Measurements from ENCODE around the gene TALDO1.

The TALDO1 gene

DNA sequence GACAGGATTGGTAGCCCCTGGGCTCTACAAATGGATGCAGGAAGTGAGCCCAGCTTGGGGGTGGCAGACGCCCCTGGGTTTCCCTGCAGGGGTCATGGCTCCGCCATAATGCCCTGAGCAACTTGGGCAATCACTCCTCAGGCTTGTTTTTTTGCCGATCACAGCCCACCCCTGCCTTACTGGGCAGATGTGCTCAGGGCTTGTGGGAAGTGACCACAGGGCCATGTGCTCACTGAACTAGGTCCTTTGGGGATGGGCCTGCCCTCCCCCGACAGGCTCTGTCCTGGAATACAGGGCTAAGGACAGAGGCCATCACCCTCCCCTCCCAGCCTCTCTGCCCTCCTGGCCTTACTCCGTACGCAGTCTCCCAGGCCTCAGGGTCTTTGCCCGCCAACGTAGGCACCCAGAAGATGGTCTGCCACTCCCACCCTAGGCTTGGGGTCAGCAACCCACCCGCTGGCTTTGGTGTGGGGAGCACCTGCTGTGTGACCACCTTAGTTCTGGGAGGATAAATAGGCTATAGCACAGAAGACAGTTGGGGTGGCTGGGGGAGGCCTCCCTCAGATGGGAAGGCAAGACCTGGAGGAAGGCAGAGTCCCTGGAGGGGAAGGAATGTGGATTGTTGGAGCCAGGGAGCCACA is 66.3 kb downstream of the TALDO1 start:
- H3K9ac ChIP-seq (ENCODE audit: low read depth, low read length, poor library complexity, severe bottlenecking): no peak overlapping the region
- no peak overlapping the region for H3K4me3 ChIP-seq (ENCODE audit: low read length, poor library complexity, severe bottlenecking)
- no peak for TF ChIP-seq EZH2phosphoT487 (IDR thresholded peaks at IDR 0.05; ENCODE audit: borderline replicate concordance)
- TF ChIP-seq, protein P1, sequence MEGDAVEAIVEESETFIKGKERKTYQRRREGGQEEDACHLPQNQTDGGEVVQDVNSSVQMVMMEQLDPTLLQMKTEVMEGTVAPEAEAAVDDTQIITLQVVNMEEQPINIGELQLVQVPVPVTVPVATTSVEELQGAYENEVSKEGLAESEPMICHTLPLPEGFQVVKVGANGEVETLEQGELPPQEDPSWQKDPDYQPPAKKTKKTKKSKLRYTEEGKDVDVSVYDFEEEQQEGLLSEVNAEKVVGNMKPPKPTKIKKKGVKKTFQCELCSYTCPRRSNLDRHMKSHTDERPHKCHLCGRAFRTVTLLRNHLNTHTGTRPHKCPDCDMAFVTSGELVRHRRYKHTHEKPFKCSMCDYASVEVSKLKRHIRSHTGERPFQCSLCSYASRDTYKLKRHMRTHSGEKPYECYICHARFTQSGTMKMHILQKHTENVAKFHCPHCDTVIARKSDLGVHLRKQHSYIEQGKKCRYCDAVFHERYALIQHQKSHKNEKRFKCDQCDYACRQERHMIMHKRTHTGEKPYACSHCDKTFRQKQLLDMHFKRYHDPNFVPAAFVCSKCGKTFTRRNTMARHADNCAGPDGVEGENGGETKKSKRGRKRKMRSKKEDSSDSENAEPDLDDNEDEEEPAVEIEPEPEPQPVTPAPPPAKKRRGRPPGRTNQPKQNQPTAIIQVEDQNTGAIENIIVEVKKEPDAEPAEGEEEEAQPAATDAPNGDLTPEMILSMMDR (conservative IDR thresholded peaks at IDR 0.05; ENCODE audit: low read length): no peak
- H3K9me2 ChIP-seq (replicated peaks; ENCODE audit: low read depth, low read length): no peaks in the 10 kb centered on the region
- peaks cover 20% of the 10 kb centered on the region; the same call in 1 of the 2 replicates for H3K36me3 ChIP-seq (ENCODE audit: insufficient read depth, low read length)
- peaks cover 30% of the 10 kb centered on the region for H4K20me1 ChIP-seq (ENCODE audit: insufficient read depth, low read length, poor library complexity, severe bottlenecking)
- H3K79me2 ChIP-seq (ENCODE audit: insufficient read depth, low read length): peaks cover 45% of the 10 kb centered on the region
- peaks cover 20% of the 10 kb centered on the region for H3K4me1 ChIP-seq (ENCODE audit: insufficient read depth, low read length, poor library complexity, severe bottlenecking)
- H3K9me3 ChIP-seq (ENCODE audit: insufficient read depth, low read depth, low read length): no peaks in the 10 kb centered on the region
- H3F3A ChIP-seq (ENCODE audit: low read depth): no peaks in the 10 kb centered on the region
- H2AFZ ChIP-seq (ENCODE audit: low read length): no peak overlapping the region
- H3K27me3 ChIP-seq (ENCODE audit: insufficient read depth, low read length, poor library complexity, severe bottlenecking): peaks cover 5% of the 10 kb centered on the region
- H3K4me2 ChIP-seq (ENCODE audit: low read depth, low read length, poor library complexity, severe bottlenecking): no peak overlapping the region

All from Loucy (cell line).